MM.1S (cell line): ENCODE results near the gene CDADC1.

Source experiments
- DNase-seq: peaks from one replicate; pipeline ENCODE4 v3.0.0-alpha.2; 2015
- H2AFZ ChIP-seq: fragments of 300-600 bp; sonication (generic); 2 replicates; pipeline ENCODE4 v1.6.0; 2016; ENCODE audit warnings: antibody characterized with exemption, low read length
- H3F3A ChIP-seq: fragments of 300-600 bp; sonication (generic); 2 replicates; pipeline ENCODE4 v1.6.1; 2016; ENCODE audit warnings: mild to moderate bottlenecking, antibody characterized with exemption, low read length, moderate library complexity, mixed read lengths; ENCODE audit not compliant: insufficient read depth
- H3K27ac ChIP-seq: fragments of 300-600 bp; sonication (generic); 2 replicates; pipeline ENCODE4 v1.5.1; 2016; ENCODE audit warnings: mild to moderate bottlenecking, low read length
- H3K27me3 ChIP-seq: fragments of 300-600 bp; sonication (generic); replicated peaks from 2 replicates; pipeline ENCODE4 v1.6.0; 2016; ENCODE audit warnings: low read length; ENCODE audit not compliant: insufficient read depth
- H3K36me3 ChIP-seq: fragments of 300-600 bp; sonication (generic); replicated peaks from 2 replicates; pipeline ENCODE4 v1.6.1; 2016; ENCODE audit warnings: mild to moderate bottlenecking, low read length, mixed read lengths; ENCODE audit not compliant: insufficient read depth
- H3K4me1 ChIP-seq: fragments of 300-600 bp; sonication (generic); 2 replicates; pipeline ENCODE4 v1.6.1; 2016; ENCODE audit warnings: low read length, mixed read lengths
- H3K4me2 ChIP-seq: fragments of 300-600 bp; sonication (generic); 2 replicates; pipeline ENCODE4 v1.6.0; 2016; ENCODE audit warnings: low read depth, low read length
- H3K4me3 ChIP-seq: fragments of 300-600 bp; sonication (generic); 2 replicates; pipeline ENCODE4 v1.5.1; 2016; ENCODE audit warnings: low read length, mixed read lengths
- H3K79me2 ChIP-seq: fragments of 300-600 bp; sonication (generic); 2 replicates; pipeline ENCODE4 v1.6.1; 2016; ENCODE audit warnings: mixed run types, low read length, mixed read lengths
- H3K9ac ChIP-seq: fragments of 300-600 bp; sonication (generic); 2 replicates; pipeline ENCODE4 v1.6.1; 2016; ENCODE audit warnings: low read length, mixed read lengths
- H3K9me2 ChIP-seq: fragments of 300-600 bp; sonication (generic); replicated peaks from 2 replicates; pipeline ENCODE4 v1.6.1; 2016; ENCODE audit warnings: mild to moderate bottlenecking, low read length, mixed read lengths; ENCODE audit not compliant: insufficient read depth
- H3K9me3 ChIP-seq: fragments of 300-600 bp; sonication (generic); replicated peaks from 2 replicates; pipeline ENCODE4 v1.6.1; 2016; ENCODE audit warnings: mild to moderate bottlenecking, low read length, mixed read lengths; ENCODE audit not compliant: insufficient read depth
- H4K20me1 ChIP-seq: fragments of 300-600 bp; sonication (generic); 2 replicates; pipeline ENCODE4 v1.6.1; 2016; ENCODE audit warnings: mild to moderate bottlenecking, low read length, moderate library complexity, mixed read lengths; ENCODE audit not compliant: insufficient read depth
- EZH2 ChIP-seq: fragments of 300-600 bp; sonication (generic); optimal IDR thresholded peaks from 2 replicates; pipeline ENCODE3; 2017; ENCODE audit warnings: low read depth, mild to moderate bottlenecking, antibody characterized with exemption, low read length, mixed read lengths
- EZH2phosphoT487 ChIP-seq: fragments of 300-600 bp; sonication (generic); IDR thresholded peaks from 2 replicates; pipeline ENCODE4 v1.6.1; 2018; ENCODE audit warnings: antibody characterized with exemption, low read length
- TF ChIP-seq, protein P1 (sequence below): fragments of 300-600 bp; sonication (generic); IDR thresholded peaks from 2 replicates; pipeline ENCODE4 v1.5.1; 2016; ENCODE audit warnings: antibody characterized with exemption, low read length, mixed read lengths

Gene CDADC1

DNA sequence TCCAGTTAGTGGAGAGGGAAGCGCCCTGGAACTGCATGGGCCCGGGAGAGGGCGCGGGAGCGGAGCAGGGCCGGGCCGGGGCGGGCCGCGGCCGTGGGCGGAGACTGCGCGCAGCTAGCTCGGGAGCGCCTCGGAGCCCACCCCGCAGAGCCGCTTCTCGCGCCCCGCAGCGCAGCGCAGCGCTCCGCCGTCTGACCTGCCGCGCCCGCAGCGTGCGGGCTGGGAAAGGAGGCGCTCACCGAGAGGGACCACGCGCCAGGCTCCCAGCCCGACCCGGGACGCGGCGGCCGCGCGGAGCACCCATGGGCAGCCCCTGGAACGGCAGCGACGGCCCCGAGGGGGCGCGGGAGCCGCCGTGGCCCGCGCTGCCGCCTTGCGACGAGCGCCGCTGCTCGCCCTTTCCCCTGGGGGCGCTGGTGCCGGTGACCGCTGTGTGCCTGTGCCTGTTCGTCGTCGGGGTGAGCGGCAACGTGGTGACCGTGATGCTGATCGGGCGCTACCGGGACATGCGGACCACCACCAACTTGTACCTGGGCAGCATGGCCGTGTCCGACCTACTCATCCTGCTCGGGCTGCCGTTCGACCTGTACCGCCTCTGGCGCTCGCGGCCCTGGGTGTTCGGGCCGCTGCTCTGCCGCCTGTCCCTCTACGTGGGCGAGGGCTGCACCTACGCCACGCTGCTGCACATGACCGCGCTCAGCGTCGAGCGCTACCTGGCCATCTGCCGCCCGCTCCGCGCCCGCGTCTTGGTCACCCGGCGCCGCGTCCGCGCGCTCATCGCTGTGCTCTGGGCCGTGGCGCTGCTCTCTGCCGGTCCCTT, 27.5 kb upstream of the CDADC1 start, which contains the start of gene MLNR:
MLNR (plus strand) TSS at position 303 of the 820 bp plus-strand sequence; CDS start at position 303, 0 bp downstream.
- Histone ChIP-seq H4K20me1 (no peaks in the 10 kb centered on the region), H3F3A (no peaks in the 10 kb centered on the region), H3K9ac (no peak within 1 kb of the TSS), H2AFZ (no peak within 1 kb of the TSS), H3K9me3 (no peaks in the 10 kb centered on the region), H3K27me3 (no peaks in the 10 kb centered on the region), H3K4me1 (no peaks in the 10 kb centered on the region), H3K9me2 (no peaks in the 10 kb centered on the region), H3K4me2 (no peak within 1 kb of the TSS), H3K79me2 (no peaks in the 10 kb centered on the region), H3K27ac (no peak within 1 kb of the TSS), H3K36me3 (no peaks in the 10 kb centered on the region), H3K4me3 (no peak within 1 kb of the TSS)
- no peak for DNase-seq
- TF ChIP-seq, protein P1, sequence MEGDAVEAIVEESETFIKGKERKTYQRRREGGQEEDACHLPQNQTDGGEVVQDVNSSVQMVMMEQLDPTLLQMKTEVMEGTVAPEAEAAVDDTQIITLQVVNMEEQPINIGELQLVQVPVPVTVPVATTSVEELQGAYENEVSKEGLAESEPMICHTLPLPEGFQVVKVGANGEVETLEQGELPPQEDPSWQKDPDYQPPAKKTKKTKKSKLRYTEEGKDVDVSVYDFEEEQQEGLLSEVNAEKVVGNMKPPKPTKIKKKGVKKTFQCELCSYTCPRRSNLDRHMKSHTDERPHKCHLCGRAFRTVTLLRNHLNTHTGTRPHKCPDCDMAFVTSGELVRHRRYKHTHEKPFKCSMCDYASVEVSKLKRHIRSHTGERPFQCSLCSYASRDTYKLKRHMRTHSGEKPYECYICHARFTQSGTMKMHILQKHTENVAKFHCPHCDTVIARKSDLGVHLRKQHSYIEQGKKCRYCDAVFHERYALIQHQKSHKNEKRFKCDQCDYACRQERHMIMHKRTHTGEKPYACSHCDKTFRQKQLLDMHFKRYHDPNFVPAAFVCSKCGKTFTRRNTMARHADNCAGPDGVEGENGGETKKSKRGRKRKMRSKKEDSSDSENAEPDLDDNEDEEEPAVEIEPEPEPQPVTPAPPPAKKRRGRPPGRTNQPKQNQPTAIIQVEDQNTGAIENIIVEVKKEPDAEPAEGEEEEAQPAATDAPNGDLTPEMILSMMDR: no peak
- TF ChIP-seq EZH2 (no peak), EZH2phosphoT487 (no peak)

DNA sequence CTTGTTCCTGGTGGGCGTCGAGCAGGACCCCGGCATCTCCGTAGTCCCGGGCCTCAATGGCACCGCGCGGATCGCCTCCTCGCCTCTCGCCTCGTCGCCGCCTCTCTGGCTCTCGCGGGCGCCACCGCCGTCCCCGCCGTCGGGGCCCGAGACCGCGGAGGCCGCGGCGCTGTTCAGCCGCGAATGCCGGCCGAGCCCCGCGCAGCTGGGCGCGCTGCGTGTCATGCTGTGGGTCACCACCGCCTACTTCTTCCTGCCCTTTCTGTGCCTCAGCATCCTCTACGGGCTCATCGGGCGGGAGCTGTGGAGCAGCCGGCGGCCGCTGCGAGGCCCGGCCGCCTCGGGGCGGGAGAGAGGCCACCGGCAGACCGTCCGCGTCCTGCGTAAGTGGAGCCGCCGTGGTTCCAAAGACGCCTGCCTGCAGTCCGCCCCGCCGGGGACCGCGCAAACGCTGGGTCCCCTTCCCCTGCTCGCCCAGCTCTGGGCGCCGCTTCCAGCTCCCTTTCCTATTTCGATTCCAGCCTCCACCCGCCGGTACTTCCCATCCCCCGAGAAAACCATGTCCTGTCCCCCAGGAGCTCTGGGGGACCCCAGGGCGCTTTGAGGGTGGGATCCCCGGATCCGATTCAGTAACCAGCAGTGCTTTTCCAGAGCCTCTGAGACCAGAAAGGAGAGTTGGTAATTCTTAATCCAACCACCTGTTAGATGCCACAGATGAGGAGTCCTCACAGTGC, 26.7 kb upstream of the CDADC1 start:
- H3K36me3 ChIP-seq: no peaks in the 10 kb centered on the region
- no peak overlapping the region for H3K4me3 ChIP-seq
- no peak overlapping the region for H3K9ac ChIP-seq
- no peaks in the 10 kb centered on the region for H3K9me2 ChIP-seq
- H3K27ac ChIP-seq: no peak overlapping the region
- no peaks in the 10 kb centered on the region for H4K20me1 ChIP-seq
- H3K4me2 ChIP-seq: no peak overlapping the region
- H2AFZ ChIP-seq: no peak overlapping the region
- no peaks in the 10 kb centered on the region for H3K27me3 ChIP-seq
- no peak for DNase-seq
- no peaks in the 10 kb centered on the region for H3F3A ChIP-seq
- no peaks in the 10 kb centered on the region for H3K4me1 ChIP-seq
- no peak for TF ChIP-seq EZH2phosphoT487
- TF ChIP-seq, protein P1: no peak
- TF ChIP-seq EZH2: no peak
- no peaks in the 10 kb centered on the region for H3K79me2 ChIP-seq
- no peaks in the 10 kb centered on the region for H3K9me3 ChIP-seq

- no peaks in the 10 kb centered on the region for H3K36me3 ChIP-seq
- H3K27ac ChIP-seq: no peak overlapping the region
- no peaks in the 10 kb centered on the region for H3F3A ChIP-seq
- no peak for DNase-seq
- no peak overlapping the region for H3K4me3 ChIP-seq
- TF ChIP-seq EZH2phosphoT487: no peak
- TF ChIP-seq, protein P1: no peak
- no peak for TF ChIP-seq EZH2
- H4K20me1 ChIP-seq: no peaks in the 10 kb centered on the region
- H3K9me2 ChIP-seq: no peaks in the 10 kb centered on the region
- no peaks in the 10 kb centered on the region for H3K79me2 ChIP-seq
- H3K4me1 ChIP-seq: no peaks in the 10 kb centered on the region
- H3K9me3 ChIP-seq: no peaks in the 10 kb centered on the region
- H3K4me2 ChIP-seq: no peak overlapping the region
- H2AFZ ChIP-seq: no peak overlapping the region
- no peak overlapping the region for H3K9ac ChIP-seq
- no peaks in the 10 kb centered on the region for H3K27me3 ChIP-seq
Measured at GRCh38 chr13:49221590-49221965, 26.1 kb upstream of the CDADC1 start.
